HG03460 (cell line): Measurements from ENCODE around the gene SLC6A7.
A peak's percentile ranks its signal among the peaks of the same experiment; 100 is the strongest.

Experiments used
- ATAC-seq: cut with Tn5 transposase; IDR thresholded peaks from one replicate; pipeline ENCODE4 v1.9.1; 2021; ENCODE audit not compliant: unreplicated experiment

Gene SLC6A7

GRCh38 chr5:150155258-150156026 lies 34.4 kb upstream of the SLC6A7 start, which contains the start of gene PDGFRB:
PDGFRB (minus strand) TSS chr5:150155845; CDS start chr5:150137047, 18,798 bp downstream.
- ATAC-seq = peak; percentile 49

GRCh38 chr5:150156027-150156368 lies 33.9 kb upstream of the SLC6A7 start:
- no peak for ATAC-seq

- no peak for ATAC-seq
Measured at GRCh38 chr5:150156540-150156939, 33.3 kb upstream of the SLC6A7 start.

- ATAC-seq = no peak
Measured at GRCh38 chr5:150157168-150157567, 32.7 kb upstream of the SLC6A7 start.

GRCh38 chr5:150158170-150158949 lies 31.5 kb upstream of the SLC6A7 start:
- no peak for ATAC-seq

GRCh38 chr5:150159031-150159430 lies 30.8 kb upstream of the SLC6A7 start:
- ATAC-seq = no peak

GRCh38 chr5:150159741-150160179 lies 30.1 kb upstream of the SLC6A7 start:
- ATAC-seq = no peak

GRCh38 chr5:150160448-150161081 lies 29.3 kb upstream of the SLC6A7 start:
- ATAC-seq = no peak

GRCh38 chr5:150161242-150162141 lies 28.4 kb upstream of the SLC6A7 start:
- ATAC-seq = peak; percentile 81

- no peak for ATAC-seq
Measured at GRCh38 chr5:150162142-150162513, 27.7 kb upstream of the SLC6A7 start.

GRCh38 chr5:150163035-150163434 lies 26.8 kb upstream of the SLC6A7 start:
- no peak for ATAC-seq

GRCh38 chr5:150163547-150164059 lies 26.3 kb upstream of the SLC6A7 start:
- no peak for ATAC-seq

GRCh38 chr5:150164211-150164980 lies 25.5 kb upstream of the SLC6A7 start:
- no peak for ATAC-seq

- no peak for ATAC-seq
Measured at GRCh38 chr5:150166037-150166649, 23.7 kb upstream of the SLC6A7 start.

GRCh38 chr5:150166650-150167511 lies 23.0 kb upstream of the SLC6A7 start, which contains the start of gene CDX1:
CDX1 (plus strand) TSS chr5:150166778; CDS start chr5:150166877, 99 bp downstream.
- no peak for ATAC-seq

GRCh38 chr5:150167512-150167850 lies 22.4 kb upstream of the SLC6A7 start:
- no peak for ATAC-seq

- no peak for ATAC-seq
Measured at GRCh38 chr5:150167908-150168307, 22.0 kb upstream of the SLC6A7 start.

- ATAC-seq = no peak
Measured at GRCh38 chr5:150168864-150169263, 21.0 kb upstream of the SLC6A7 start.
